Suppressor macrophage treated with lipopolysaccharide for 1 hour (primary cell): Measurements from ENCODE around the gene TWIST2.

ENCODE experiments used
- DNase-seq, 3 donors: peaks; one replicate each; pipeline ENCODE4 v3.0.0-alpha.2; 2020 to 2022

Gene TWIST2

DNA sequence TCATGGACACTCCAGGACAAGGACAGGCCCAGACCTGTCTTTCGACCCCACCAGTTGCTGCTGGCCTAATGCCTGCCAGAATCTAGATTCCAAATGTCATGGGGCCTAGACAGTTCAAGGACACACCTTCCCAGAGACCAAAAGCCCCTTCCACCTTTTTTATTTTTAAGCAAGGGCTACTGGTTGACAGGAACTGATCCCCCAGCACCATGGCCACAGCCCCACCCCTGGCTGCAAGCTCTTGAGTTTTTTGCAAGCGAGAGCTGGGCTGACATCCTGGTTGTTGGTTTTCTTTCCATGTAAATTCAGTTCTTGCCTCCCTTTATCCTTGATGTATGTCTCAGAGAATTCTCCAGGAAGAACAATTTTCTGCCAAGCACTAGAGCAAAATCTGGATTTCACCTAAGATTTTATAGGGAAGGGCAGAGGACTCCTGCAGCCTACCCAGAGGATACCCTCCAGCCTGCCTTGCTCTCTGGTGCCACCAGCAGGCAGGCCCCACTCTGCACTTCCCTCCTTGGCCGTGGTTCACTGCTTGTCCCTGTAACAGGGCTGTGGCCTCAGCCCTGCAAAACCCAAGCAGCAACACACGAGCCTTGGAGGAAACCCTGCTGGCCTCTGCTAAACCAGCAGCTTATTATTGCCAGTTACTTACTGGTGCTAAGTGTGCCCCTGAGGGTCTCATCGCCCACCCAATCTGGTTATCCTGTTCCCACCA, 97.7 kb downstream of the TWIST2 start:
- DNase-seq, result peak; percentile 19 to 46 (median 41)

DNA sequence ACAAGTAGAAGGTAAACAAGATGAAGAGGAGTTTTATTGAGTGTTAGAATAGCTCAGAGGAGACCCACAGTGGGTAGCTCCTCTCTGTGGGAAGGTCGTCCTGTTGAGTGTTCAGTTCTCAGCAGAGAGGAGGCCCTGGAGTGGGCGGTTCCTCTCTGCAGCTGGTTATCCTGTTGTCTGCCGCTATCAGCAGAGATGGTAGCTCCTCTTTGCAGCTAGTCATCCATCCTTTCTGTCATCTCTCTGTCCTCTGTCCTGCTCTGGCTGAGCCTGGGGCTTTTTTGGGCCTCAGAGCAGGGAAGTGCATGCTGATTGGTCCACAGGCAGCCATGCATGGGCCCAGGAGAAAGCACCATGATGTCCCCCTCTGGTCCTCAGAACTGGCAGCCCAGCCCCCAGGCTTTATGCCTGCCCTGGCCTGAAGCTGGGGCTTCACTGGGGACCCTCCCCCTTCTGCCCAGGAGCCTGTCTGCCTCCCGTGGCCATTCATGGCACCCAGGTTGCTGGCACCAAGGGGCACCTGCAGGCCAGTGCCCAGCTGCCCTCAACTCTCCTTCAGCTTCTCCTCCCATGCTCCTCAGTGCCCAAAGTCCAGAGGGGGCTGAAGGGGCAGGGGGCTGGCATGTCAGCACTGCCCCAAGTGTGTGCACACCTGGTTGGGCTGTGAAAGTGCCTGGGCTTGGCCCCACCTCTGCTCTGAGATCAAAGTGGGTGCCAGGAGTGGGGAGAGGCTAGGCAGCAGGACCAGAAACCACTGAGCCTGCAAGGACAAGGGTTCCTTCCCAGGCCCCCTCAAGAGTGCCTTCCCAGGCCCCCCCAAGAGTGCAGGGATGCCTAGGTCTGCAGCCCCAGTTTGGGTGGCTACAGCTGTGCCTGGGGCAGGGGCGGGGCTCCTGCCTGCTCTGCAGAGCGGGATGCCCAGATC, 98.7 kb downstream of the TWIST2 start:
- no peak for DNase-seq

DNA sequence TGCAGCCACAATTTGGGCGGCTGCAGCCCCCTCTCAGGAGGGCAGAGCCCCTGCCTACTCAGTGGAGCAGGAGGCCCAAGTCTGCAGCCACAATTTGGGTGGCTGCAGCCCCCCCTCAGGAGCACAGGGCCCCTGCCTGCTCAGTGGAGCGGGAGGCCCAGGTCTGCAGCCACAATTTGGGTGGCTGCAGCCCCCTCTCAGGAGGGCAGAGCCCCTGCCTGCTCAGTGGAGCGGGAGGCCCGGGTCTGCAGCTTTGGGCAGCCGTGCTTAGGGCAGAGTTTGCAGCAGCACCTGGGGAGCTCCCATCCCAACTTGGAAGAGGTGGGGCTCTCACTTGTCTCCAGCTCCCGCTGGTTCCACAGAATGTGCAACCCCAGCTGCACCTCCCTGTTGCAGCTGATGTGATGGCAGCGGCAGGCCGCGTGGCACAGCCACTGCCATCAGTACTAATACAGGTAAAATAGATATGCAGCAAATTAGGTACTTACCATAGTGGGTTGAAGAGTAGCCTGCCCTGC, 99.4 kb downstream of the TWIST2 start:
- DNase-seq, result no peak

DNA sequence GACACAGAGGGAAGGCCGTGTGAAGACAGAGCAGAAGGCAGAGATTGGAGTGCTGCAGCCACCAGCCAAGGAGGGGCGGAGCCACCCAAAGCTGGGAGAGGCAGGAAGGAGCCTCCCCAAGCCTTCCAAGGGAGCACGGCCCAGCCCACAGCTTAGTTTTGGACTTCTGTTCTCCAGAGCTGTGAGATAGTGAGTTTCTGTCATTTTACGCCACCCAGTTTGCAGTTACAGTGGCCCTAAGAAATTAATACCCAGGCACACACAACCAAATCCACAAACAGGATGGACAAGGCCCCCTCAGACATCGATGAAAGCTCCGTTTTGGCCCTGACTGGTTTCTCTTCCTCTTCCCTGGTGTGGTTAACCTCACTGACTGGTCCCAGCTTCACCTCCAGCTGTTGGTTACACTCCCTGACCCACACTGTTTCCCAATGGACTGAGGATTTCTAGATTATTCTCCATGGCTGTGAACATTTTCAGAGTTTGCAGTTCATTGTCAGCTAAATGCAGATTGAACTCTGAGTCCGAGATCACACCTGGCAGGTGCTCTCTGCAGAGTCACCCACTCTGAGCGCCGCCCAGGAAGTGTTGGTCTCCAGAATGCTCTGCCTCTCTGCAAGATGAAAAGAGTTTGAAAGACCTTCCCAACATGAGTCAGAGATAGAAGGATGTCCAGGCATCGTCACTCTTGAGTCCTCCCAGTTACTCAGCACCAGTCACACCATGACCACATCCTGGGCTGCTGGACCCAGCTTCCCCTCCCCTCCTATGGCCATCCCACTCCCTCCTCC, 100.2 kb downstream of the TWIST2 start:
- DNase-seq, result peak; percentile 53 to 63 (median 62)

DNA sequence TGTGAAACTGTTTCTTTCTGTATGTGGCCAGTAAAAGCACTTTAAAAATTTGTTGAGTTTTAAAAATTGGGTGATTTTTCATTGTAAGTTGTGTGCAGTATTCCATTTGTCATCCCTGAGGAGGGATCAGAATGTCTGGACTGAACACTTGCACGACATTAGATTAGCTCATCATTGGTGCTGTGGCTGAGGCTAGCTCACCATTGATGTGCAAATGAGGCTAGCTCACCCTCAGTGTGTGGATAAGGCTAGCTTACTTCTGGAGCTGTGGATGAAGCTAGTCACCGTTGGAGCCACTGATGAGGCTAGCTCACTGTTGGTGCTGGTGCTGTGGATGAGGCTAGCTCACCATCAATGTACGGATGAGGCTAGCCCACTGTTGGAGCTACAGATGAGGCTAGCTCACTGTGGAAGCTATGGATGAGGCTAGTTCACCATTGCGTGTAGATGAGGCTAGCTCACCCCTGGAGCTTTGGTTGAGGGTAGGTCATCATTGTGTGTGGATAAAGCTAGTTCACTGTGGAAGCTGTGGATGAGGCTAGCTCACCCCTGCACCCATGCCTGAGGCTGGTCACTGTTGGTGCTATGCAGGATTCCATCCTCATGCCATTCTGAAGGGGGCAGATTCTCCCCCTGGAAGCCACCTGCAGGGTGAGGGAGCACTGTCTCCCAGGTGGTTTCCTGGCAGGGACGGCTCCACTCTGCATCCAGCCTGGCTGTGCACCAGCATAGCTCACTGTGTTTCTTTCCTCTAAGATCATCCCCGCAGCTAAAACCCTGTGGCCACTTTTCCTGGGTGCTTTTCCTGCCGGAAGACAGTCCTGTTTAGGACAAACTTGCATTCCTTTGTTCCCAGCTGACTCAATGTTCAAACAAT, 101.1 kb downstream of the TWIST2 start:
- no peak for DNase-seq

DNA sequence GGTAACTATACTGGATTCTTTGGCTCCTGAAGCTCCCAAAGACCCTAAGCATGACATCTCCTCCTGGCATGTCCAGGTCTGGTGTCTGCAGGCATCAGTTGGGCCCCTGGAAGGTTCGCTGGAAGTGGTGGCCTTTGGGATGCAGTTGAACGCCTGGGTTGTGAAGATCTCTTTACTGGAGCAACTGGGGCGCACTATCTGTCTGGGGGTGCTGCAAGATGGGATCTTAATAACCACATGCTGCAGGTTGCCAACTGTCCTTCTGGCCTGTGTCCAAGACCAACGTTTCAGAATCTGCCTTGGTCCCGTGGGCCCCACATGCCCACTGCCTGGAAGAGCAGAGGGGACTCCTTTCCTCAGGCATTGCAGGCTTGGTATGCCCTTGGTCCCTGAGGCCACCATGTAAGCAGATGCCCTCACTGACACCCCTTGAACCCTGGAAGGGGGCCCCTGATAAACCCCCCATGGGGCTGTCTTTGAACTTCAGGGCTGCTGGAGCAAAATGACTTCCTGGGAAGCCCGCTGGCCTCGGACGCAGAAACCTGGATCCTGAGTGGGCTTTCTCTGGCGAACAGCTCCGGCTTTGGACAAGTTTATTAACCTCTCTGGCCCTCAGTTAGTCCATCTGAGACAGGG, 101.9 kb downstream of the TWIST2 start:
- no peak for DNase-seq

DNA sequence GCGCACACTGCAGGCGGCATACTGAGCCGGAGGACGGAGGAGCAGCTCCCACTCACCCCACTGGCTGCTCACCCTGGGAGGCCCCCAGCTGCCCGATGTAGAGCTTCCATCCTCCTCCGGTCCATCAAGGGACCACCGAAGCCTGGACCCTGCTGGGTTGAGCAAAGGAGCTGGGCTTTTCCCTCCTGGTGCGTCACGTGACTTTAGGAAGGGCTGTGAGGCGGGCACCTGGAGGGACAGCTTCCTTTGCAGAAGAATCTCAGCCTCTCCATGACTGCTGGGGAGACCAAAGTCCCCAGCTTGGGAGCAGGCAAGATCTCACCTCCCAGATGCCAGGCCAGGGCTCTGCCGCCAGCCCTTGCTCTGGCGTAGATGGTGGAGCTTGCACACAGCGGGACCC, 102.7 kb downstream of the TWIST2 start:
- no peak for DNase-seq

DNA sequence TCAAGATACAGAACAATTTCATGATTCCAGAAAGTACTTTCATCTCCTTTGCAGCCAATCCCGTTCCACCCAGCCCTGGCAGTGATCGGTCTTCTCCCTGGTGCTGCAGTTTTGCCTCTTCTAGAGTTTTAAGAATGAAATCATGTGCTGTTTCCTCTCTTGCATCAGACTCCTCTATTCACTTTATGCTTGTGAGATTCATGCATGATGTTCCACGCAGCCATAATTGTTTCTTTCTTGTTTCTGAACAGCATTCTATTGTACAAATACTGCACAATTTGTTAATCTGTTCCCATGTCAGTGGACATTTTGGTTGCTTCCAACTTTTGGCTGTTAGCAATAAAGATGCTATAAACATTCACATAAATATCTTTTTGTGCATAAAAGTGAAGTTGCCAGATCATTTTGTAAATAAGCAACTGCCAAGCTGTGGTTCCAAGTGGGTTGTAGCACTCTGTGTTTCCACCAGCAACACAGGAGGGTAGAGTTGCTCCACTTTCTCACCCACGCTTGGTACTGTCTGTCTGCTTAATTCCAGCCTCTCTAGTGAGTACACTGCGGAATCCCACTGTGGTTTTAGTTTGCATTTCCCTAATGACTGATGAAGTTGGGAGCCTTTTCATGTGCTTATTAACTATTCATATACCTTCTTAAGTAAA, 104.5 kb downstream of the TWIST2 start:
- no peak for DNase-seq

DNA sequence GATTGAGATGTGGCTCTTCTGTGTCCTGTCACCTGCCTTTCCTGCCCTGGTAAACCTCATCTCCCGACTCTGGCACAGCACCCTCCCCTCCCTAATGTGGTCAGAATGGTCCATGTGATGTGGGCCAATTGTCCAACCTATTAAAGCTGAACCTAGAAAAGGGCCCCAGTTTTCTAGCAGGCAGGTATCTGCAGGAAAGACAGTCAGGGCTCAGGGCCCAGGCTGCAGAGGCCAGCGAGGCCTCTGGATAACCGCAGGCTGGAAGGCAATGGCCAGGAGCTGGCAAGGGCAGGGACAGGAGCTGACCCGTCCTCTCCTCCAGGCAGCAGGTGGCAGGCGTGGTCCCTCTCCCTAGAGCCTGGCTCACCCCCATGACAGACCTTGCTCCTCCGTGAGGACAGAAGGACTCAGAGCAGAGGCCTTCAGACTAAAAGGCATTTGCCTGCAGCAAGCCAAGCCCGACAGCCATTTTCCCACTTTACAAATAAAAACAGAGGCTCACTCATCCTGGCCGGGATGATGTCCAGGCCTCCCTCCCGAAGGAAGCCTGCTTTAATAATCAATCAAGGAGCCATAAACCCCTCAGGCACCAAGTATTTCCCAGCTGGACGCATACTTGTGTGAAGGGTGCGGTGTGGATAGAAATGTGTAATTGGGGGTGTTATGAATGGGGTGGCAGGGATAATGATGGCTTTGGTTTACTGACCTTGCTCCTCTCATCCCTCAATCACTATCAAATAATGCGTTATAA, 107.1 kb downstream of the TWIST2 start:
- no peak for DNase-seq

DNA sequence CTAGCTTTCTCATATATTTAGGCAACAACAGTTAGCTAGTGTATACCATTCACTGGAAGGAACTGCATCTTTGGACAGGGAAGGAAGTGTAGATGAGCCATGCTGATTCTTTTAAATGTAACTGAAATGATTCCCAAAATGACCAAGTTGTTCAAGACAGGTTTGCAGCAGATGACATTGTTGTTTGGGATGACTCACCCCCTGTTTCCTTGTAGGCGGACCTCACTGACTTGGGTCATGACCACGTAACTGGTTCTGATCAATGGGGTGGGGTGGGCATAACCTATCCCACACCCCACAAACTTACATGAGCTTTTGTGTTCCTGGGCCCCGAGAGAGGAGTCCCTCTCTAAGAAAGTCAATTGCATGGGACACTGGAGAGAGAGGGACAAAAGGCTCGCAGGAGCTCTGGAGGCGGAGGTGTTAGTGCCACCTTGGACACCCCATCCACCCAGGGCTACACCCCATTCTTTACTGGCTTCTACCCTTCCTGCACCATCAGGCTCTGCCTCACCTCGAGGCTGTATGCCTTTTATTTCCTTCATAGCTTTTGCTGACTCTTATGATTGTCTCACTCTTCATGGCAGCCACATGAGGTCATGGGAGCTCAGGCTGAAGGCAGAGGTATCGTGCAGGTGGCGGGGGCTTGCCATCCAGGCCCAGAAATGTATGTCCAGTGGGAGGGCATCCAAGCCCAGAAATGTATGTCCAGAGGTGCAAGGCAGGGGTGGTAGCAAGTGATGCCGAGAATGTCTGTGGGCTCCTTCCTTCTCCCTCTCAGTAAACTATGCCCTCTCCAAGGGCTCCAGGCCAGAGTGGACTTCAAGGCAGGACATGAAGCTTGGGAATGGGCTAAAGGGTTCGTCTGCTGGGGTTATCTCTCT, 108.0 kb downstream of the TWIST2 start:
- no peak for DNase-seq

DNA sequence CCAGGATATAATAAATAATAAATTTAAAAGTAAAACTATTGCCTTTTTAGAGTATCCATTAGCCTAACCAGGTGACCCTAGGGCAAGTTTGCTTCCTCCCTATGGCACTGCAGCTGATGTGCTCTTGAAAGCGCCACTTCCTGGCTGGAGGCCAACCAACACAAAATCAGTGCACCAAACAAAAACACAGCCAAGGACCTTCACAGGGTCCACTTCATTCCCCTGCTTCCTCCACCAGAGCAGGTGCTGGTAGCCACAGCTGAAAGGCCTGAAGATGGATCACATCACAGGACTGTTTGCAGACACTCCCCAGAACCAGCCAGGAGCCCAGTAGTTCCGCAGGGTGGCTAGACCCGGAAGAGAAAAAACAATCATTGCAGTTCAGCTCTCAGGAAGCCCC, 108.8 kb downstream of the TWIST2 start:
- no peak for DNase-seq
